GM12878 (cell line): Measurements from ENCODE around the gene HCFC2.

Experiments
- ATF3 ChIP-seq: IDR thresholded peaks from 2 replicates; pipeline ENCODE4 v1.6.1; 2011; ENCODE audit warnings: low read depth, mild to moderate bottlenecking, low read length, moderate library complexity, borderline replicate concordance; ENCODE audit errors: extremely low read depth
- CTCF ChIP-seq, 3 experiments: IDR thresholded peaks in 2 of 3; conservative IDR thresholded peaks in 1 of 3; 2 replicates each; pipeline ENCODE4 v1.5.1; 2011; ENCODE audit warnings: low read depth in 3 of 3, low read length in 3 of 3, mild to moderate bottlenecking in 3 of 3, control low read depth in 2 of 3, moderate library complexity in 2 of 3, inconsistent platforms in 1 of 3, mixed read lengths in 1 of 3; ENCODE audit not compliant: control insufficient read depth in 2 of 3, insufficient read depth in 1 of 3; ENCODE audit errors: extremely low read depth in 1 of 3
- EZH2 ChIP-seq: IDR thresholded peaks from 2 replicates; pipeline ENCODE4 v1.6.1; 2012; ENCODE audit warnings: low read depth, mild to moderate bottlenecking, control low read depth, inconsistent platforms, low read length, borderline replicate concordance; ENCODE audit not compliant: control insufficient read depth
- FOXK2 ChIP-seq: fragments of 450-650 bp; IDR thresholded peaks from 2 replicates; pipeline ENCODE4 v1.6.1; 2017; ENCODE audit warnings: mild to moderate bottlenecking, moderate library complexity
- POLR2AphosphoS5 ChIP-seq: IDR thresholded peaks from 2 replicates; pipeline ENCODE4 v1.6.1; 2011; ENCODE audit warnings: mild to moderate bottlenecking, low read length, inconsistent platforms
- RAD21 ChIP-seq: IDR thresholded peaks from 2 replicates; pipeline ENCODE4 v1.6.1; 2011; ENCODE audit warnings: mild to moderate bottlenecking, low read depth, low read length, moderate library complexity; ENCODE audit not compliant: insufficient read depth
- RCOR1 ChIP-seq: conservative IDR thresholded peaks from 2 replicates; pipeline ENCODE4 v1.6.1; 2012; ENCODE audit warnings: low read depth, low read length, improper control_type of control experiment
- SKIL ChIP-seq: fragments of 450-650 bp; IDR thresholded peaks from 2 replicates; pipeline ENCODE4 v1.6.1; 2017; ENCODE audit warnings: mild to moderate bottlenecking, low read depth, inconsistent platforms; ENCODE audit not compliant: poor library complexity, severe bottlenecking
- SMARCA5 ChIP-seq: fragments of 450-650 bp; IDR thresholded peaks from 2 replicates; pipeline ENCODE4 v1.6.1; 2017; ENCODE audit warnings: mild to moderate bottlenecking

GRCh38 chr12:104090685-104091084 lies 26.4 kb downstream of the HCFC2 start:
- no peak for TF ChIP-seq CTCF (IDR thresholded peaks at IDR 0.05 in 2 of 3, conservative IDR thresholded peaks at IDR 0.05 in 1 of 3; ENCODE audit: control insufficient read depth in 2 of 3, extremely low read depth in 1 of 3, insufficient read depth in 1 of 3, low read depth in 3 of 3, low read length in 3 of 3)
- no peak for TF ChIP-seq RAD21
- no peak for TF ChIP-seq SMARCA5
- no peak for TF ChIP-seq RCOR1
- no peak for TF ChIP-seq ATF3
- TF ChIP-seq POLR2AphosphoS5: no peak
- no peak for TF ChIP-seq FOXK2
- no peak for TF ChIP-seq EZH2
- TF ChIP-seq SKIL: no peak
